NCI-H526 (cell line): ENCODE data around the gene AHR.
"Not testable (repeated sequence)": the region's sequence is repeated elsewhere in the genome, so short reads cannot be mapped to it uniquely, and the experiment has no call there.

Experiments used
- DNase-seq, 2 experiments: peaks; one replicate each; lab custom pipeline; 2025; lab: John Stamatoyannopoulos, UW

Gene AHR

GRCh38 chr7:17339952-17340351 lies 41.5 kb downstream of the AHR start:
- DNase-seq = no peak

- DNase-seq = no peak
Observed at GRCh38 chr7:17340655-17341054, 42.2 kb downstream of the AHR start.

GRCh38 chr7:17342756-17343155 lies 44.3 kb downstream of the AHR start:
- no peak for DNase-seq

GRCh38 chr7:17347401-17347800 lies 48.9 kb downstream of the AHR start:
- DNase-seq = no peak

- not testable (repeated sequence) for DNase-seq
Observed at GRCh38 chr7:17348932-17349331, 50.5 kb downstream of the AHR start.

GRCh38 chr7:17350321-17350720 lies 51.9 kb downstream of the AHR start:
- not testable (repeated sequence) for DNase-seq

GRCh38 chr7:17353650-17354419 lies 55.4 kb downstream of the AHR start:
- DNase-seq = not testable (repeated sequence)

- DNase-seq = no peak
Observed at GRCh38 chr7:17354473-17354872, 56.0 kb downstream of the AHR start.

- DNase-seq = no peak
Observed at GRCh38 chr7:17355050-17355449, 56.6 kb downstream of the AHR start.

GRCh38 chr7:17357952-17358351 lies 59.5 kb downstream of the AHR start:
- DNase-seq = no peak

GRCh38 chr7:17359610-17360009 lies 61.2 kb downstream of the AHR start:
- DNase-seq = no peak

GRCh38 chr7:17362439-17363105 lies 64.1 kb downstream of the AHR start:
- no peak for DNase-seq

GRCh38 chr7:17364671-17365070 lies 66.2 kb downstream of the AHR start:
- DNase-seq = no peak

GRCh38 chr7:17365775-17366174 lies 67.3 kb downstream of the AHR start:
- no peak for DNase-seq

- no peak for DNase-seq
Observed at GRCh38 chr7:17367502-17367901, 69.0 kb downstream of the AHR start.

GRCh38 chr7:17368856-17369524 lies 70.5 kb downstream of the AHR start:
- no peak for DNase-seq

GRCh38 chr7:17369691-17370426 lies 71.4 kb downstream of the AHR start:
- no peak for DNase-seq

GRCh38 chr7:17370901-17371585 lies 72.6 kb downstream of the AHR start:
- no peak for DNase-seq

GRCh38 chr7:17371671-17372524 lies 73.4 kb downstream of the AHR start:
- DNase-seq = no peak

GRCh38 chr7:17374157-17374556 lies 75.7 kb downstream of the AHR start:
- DNase-seq = no peak

GRCh38 chr7:17374654-17375053 lies 76.2 kb downstream of the AHR start:
- DNase-seq = no peak
